HG02642 (cell line): ENCODE results near the gene EXOC8.
"Not testable (repeated sequence)": the region's sequence is repeated elsewhere in the genome, so short reads cannot be mapped to it uniquely, and the experiment has no call there.

ENCODE experiments used
- ATAC-seq: cut with Tn5 transposase; IDR thresholded peaks from one replicate; pipeline ENCODE4 v1.9.1; 2021; ENCODE audit warnings: mild to moderate bottlenecking; ENCODE audit not compliant: unreplicated experiment, poor library complexity

The EXOC8 gene

GRCh38 chr1:231354330-231355020, 16.8 kb upstream of the EXOC8 start:
- ATAC-seq, result no peak

GRCh38 chr1:231353086-231353485, 15.4 kb upstream of the EXOC8 start:
- ATAC-seq, result no peak

- no peak for ATAC-seq
These were observed 14.2 kb upstream of the EXOC8 start for GRCh38 chr1:231351816-231352215.

GRCh38 chr1:231348856-231349255, 11.2 kb upstream of the EXOC8 start:
- not testable (repeated sequence) for ATAC-seq

- ATAC-seq, result no peak
These were observed 10.8 kb upstream of the EXOC8 start for GRCh38 chr1:231348442-231348841.

- no peak for ATAC-seq
These were observed 10.3 kb upstream of the EXOC8 start for GRCh38 chr1:231347961-231348360.

GRCh38 chr1:231340328-231341013, 2.8 kb upstream of the EXOC8 start:
- no peak for ATAC-seq

GRCh38 chr1:231338270-231339128, 847 bp upstream of the EXOC8 start, which contains the start of gene SPRTN:
TSS of gene SPRTN (plus strand) at chr1:231338293. CDS start at chr1:231338384, 91 bp downstream.
- no peak for ATAC-seq

GRCh38 chr1:231337043-231337471, 595 bp downstream of the EXOC8 start:
- peak; percentile 24 for ATAC-seq

- ATAC-seq, result no peak
These were observed 1.7 kb downstream of the EXOC8 start for GRCh38 chr1:231335663-231336602.

- ATAC-seq, result no peak
These were observed 2.7 kb downstream of the EXOC8 start for GRCh38 chr1:231334952-231335351.

GRCh38 chr1:231334079-231334666, 3.5 kb downstream of the EXOC8 start:
- no peak for ATAC-seq

GRCh38 chr1:231332761-231333160, 4.9 kb downstream of the EXOC8 start:
- no peak for ATAC-seq

- ATAC-seq, result no peak
These were observed 8.2 kb downstream of the EXOC8 start for GRCh38 chr1:231329483-231329882.

GRCh38 chr1:231327617-231328016, 10.0 kb downstream of the EXOC8 start:
- no peak for ATAC-seq

GRCh38 chr1:231326248-231326647, 11.4 kb downstream of the EXOC8 start:
- ATAC-seq, result no peak

- ATAC-seq, result no peak
These were observed 13.0 kb downstream of the EXOC8 start for GRCh38 chr1:231324660-231325059.

GRCh38 chr1:231322880-231323530, 14.6 kb downstream of the EXOC8 start:
- ATAC-seq, result no peak

- no peak for ATAC-seq
These were observed 18.6 kb downstream of the EXOC8 start for GRCh38 chr1:231319080-231319479.
